NCI-H1930 (cell line): Measurements from ENCODE around the gene HID1.

Experiments
- DNase-seq, 2 experiments: peaks; one replicate each; lab custom pipeline; 2025; lab: John Stamatoyannopoulos, UW

HID1 gene

GRCh38 chr17:74950207-74950606 lies 22.4 kb downstream of the HID1 start:
- no peak for DNase-seq

GRCh38 chr17:74949455-74950115 lies 23.0 kb downstream of the HID1 start:
- no peak for DNase-seq

DNA sequence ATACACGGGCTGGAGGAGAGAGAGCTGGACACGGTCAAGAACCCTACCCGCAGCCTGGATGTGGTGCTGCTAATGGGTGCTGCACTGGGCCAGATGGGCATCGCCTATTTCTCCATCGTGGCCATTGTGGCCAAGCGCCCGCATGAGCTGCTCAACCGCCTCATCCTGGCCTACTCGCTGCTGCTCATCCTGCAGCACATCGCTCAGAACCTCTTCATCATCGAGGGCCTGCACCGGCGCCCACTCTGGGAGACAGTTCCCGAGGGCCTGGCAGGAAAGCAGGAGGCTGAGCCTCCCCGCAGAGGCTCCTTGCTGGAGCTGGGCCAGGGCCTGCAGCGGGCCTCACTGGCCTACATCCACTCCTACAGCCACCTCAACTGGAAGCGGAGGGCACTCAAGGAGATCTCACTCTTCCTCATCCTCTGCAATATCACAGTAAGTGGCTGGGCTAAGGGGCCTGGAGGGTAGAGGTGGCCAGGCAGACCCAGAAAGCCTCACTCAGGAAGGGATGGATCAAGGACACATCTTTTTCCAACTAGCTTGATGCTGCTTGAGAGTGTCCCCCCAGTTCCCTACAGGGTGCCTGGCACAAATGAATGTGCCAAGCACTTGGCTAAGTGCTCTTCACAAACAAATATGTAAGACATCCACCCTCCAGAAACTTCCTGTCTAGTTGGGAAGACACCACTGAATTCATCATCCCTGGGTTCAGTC lies 25.4 kb downstream of the HID1 start:
- DNase-seq = no peak

DNA sequence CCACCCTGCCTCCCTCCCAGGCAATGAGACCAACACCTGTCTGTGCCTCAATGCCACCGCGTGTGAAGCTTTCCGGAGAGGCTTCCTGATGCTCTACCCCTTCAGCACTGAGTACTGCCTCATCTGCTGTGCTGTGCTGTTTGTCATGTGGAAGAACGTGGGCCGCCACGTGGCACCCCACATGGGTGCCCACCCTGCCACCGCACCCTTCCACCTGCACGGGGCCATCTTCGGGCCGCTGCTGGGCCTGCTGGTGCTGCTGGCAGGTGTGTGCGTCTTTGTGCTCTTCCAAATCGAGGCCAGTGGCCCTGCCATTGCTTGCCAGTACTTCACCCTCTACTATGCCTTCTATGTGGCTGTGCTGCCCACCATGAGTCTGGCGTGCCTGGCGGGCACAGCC lies 25.9 kb downstream of the HID1 start:
- DNase-seq = no peak

DNA sequence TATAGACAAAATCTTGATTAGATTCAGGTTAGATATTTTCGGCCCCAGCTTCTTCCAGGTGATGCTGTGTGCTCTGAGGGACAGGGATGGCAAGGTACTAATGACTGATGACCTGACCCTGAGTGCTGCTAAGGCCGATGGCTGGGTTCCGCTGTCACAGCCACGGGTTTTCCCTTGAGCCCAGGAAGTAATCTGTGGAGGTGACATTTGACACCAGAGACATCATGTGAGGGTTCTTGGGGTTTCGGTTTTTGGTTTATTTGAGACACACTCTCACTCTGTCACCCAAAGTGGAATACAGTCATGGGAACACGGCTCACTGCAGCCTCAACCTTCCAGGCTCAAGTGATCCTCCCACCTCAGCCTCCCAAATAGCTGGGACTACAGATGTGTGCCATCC lies 27.0 kb downstream of the HID1 start:
- DNase-seq = no peak

DNA sequence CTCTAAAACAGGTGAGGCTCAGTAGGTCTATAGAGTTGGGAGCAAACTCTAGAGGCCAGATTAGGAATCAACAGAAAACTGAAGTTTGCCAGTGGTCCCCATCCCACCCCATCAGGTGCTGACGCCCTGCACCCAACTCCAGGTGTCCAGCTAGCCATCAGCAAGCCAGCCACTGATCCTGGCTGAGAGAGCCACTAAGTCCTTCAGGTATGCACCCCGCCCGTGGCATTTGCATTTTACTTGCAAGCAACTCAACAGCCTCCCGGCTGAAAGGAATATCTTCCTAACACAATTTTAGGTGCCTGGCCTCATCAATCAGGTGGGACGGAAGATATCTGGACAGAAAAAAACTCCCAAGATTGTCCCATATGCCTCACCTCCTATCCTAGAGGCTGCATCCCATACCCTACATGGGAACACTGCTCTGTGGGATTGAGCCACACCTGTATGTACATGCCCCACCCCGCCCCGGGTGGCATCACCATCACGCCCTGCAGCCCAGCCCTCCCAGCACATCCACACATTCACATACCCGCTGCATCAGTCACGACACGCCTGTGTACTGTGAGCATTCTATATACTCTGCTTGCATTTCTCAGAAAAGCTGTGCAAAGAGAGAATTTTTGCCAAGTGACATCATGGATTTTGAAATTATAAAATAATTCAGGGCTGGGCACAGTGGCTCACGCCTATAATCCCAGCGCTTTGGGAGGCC lies 28.6 kb downstream of the HID1 start:
- no peak for DNase-seq

- DNase-seq = no peak
Observed at GRCh38 chr17:74941128-74941725, 31.3 kb downstream of the HID1 start.

GRCh38 chr17:74939534-74939933 lies 33.0 kb downstream of the HID1 start:
- DNase-seq = no peak

DNA sequence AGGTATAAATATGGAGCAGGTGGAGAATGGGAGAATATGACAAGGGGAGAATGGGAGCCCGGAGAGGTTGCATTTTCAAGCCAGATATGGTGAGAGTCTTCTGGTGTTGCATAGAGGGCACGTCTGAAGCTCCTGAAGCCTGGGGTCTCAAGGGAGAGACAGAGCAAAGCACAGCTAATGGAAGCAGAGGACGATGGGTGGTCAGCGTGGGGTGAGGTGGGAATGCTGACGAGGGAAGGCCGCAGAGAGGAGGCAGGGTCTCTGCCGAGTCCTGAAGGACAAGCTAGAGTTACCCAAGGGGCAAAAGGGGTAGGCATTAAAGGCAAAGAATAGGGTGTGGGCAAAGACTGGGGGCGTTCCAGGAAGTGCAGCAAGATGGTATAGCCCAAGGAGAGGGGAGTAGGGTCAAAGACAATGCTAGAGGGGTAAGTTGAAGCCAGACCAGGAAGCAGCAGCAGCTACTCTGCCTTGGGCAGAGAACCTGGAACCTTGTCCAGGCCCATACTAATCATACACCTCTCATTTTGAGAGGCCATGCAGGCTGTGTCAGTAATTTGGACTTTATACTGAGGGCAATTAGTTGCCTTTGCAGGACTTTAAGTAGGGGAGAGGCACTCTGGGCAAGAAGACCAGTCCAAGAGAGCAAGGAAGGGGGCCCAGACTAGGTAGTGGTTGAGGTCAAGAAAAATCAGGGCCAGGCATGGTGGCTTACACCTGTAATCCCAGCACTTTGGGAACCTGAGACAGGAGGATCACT lies 34.2 kb downstream of the HID1 start:
- DNase-seq = no peak

DNA sequence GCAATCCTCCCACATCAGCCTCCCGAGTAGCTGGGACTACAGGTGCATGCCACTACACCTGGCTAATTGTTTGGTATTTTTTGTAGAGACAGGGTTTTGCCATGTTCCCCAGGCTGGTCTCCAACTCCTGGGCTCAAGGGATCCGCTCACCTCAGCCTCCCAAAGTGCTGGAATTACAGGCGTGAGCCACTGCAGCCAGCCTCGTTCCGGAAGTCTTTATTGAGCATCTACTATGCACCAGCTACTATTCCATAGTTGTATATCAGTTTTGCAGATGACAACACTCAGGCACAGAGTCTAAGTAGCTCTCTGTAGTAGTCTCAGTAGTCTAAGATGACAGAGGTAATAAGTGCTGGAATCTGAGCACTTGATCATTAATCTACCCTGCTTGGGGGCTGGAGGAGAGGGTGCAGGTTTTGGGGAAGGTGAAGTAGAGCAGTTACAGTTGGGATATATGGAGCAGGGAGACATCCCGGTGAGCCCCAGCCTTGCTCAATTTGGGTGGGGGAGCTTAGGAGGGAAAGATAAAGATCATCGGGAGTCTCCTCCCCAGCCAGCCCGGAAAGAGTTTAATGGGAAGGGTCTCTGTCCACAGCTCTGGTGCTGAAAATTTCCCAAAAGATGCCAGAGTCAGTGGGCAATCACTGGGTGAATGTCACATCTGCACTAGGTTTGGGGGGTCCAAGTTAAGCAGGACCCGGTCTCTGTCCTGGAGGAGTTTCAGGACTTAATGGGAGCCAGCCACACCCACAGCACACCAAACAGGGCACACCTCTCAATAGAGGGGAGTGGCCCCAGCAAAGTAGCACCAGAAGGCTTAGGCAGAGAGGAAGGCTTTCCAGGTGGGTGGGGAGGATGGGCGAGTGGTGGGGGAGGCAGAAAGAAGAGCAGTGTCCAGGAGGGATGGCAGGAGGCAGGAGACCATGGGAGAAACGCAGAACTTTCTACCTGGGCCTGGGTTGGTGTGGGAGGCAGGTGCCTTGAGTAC lies 35.2 kb downstream of the HID1 start:
- no peak for DNase-seq

DNA sequence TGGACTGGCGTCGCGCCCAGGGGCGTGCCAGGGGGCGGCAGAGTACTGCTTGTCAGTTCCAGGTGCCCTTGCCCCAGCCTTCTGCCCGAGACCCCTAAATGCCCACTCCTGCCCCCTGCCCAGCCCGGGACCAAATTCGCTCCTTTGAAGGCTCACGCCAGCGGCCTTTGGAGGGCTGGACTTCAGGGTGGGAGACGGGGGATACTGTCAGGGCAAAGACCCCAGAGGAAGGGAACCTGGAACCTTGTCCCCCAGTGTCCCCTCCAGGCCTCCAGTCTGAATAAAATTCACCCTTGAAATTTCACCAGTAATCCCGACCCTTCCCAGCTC lies 36.1 kb downstream of the HID1 start:
- DNase-seq = peak in 1 of 2 experiments; percentile 13

DNA sequence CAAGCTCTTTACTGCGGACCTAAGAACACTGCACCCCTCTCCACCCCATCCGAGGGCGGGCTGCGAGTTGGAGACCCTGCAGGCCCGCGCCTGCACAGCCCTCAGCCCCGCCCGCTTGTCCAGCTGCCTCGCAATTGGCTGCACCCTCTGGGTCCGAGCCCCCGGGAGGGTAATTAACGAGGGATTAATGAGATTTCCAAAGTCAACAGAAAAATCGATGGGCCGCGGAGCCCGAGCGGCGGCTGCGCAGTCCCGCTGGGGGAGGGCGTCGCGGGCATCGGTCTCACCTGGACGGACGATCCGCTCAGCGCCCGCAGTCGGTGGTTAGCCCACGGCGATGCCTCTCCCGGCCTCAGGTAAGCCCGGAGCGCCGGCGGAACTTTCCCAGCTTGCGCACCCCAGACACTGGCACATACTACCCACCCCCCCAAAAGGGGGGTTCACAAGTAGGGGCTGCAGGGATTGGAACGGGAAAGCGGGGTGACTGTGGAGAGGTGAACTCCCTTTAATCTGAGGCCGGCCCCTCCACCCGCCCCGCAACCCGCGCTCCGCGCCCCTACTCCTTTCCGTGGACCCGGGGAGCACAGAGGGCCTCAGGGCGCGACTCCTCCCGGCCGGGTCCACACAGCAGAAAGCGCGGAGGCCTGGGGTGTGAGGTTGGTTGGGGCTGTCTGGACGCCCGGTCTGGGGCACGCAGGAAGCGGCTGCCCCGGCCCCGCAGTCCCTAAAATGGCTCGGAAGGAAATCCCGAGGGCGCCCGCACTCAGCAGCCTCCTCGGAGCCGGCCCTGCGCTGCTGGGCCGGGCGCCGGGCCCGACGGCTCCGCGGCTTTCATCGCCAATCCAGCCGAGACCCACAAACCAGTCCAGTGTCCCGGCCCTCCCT lies 36.7 kb downstream of the HID1 start, which contains the start of gene OTOP3:
Gene OTOP3 (plus strand): TSS at position 314 of the 885 bp plus-strand sequence. CDS start 24 bp downstream, at position 338.
- DNase-seq = no peak

DNA sequence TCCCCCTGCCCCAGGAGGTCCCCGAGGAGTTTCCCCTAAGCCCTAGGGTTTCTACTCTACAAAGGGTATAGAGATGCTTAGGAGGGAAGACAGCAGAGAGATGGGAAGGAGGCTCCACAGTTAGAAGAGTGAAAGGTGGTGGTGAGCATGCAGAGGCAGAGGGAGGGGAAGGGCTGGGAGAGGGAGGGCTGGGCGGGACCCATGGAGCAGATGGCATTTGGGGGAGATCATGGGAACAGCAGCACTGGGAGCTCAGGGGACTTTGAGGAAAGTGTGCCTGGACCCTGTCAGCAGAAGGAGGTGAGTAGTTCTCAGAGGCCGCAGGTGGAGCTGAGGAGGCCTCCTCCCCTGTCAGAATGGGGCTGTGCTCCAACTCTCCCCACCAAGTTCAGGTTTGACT lies 37.5 kb downstream of the HID1 start:
- DNase-seq = no peak

DNA sequence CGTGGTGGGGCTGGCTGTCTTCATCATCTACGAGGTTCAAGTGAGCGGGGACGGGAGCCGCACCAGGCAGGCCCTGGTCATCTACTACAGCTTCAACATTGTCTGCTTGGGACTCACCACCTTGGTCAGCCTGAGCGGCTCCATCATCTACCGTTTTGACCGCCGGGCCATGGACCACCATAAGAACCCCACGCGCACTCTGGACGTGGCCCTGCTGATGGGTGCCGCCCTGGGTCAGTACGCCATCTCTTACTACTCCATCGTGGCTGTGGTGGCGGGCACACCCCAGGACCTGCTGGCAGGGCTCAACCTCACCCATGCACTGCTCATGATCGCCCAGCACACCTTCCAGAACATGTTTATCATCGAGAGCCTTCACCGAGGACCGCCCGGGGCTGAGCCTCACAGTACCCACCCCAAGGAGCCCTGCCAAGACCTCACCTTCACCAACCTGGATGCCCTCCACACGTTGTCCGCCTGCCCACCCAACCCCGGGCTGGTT lies 42.0 kb downstream of the HID1 start:
- DNase-seq = no peak

DNA sequence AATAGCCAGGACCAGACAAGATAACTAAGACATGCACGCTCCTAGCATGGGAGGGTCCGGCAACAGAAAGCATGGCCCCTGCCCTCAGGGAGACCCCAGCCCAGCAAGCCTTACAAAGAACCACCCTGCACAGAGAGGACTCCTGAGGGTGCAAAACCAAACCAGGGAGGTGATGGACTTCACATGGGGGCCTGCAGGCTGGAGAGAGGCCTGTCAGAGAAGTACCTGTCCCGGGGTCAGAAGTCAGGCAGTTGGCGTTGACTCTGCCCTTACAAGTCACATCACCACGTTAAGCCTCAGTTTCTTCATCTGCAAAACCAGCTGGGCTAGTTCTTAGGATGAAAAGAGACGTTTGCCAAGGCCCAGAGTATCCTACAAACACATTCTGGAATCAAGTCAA lies 43.8 kb downstream of the HID1 start:
- no peak for DNase-seq

- DNase-seq = no peak
Observed at GRCh38 chr17:74925242-74925641, 47.3 kb downstream of the HID1 start.

- DNase-seq = peak in 1 of 2 experiments; percentile 11
Observed at GRCh38 chr17:74924250-74924948, 48.2 kb downstream of the HID1 start, which contains the start of gene OTOP2. TSS of gene OTOP2 (plus strand) at chr17:74924273. CDS start at chr17:74924633, 360 bp downstream.

DNA sequence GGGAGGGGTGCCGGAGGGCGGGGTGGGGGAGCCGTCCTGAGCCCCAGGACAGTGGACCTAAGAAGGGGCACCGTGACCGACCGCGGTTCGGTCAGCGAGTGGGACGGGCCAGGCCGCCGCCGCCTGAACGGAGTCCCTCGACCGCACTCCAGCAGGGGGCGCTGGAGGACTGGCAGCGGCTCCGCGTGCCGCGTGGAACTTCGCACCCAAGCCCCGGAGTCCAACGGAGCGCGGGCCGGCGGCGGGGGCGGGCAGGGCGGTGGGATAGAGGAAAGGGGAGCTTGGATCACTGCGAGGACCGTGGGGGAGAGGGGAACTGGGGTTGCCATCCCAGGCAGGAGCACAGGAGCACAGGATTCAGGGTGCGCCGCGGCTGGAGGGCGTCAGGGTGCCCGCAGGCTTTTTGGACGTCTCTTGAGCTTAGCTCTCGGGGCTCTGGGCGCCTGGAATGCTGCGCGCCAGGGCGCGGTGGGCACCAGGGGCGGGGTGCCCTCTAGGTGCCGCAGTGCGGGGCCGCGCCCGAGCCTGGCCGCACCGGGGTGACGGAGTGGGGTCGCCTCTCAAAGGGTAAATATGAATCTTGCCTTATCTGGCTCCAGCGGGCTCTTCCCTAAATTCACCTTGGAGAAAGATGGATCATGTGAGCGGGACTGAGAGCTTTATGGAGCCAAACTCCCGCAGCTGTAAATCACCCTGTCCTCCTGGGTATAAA lies 48.9 kb downstream of the HID1 start:
- peak; percentile 40 to 74 for DNase-seq
